Neuronal stem cell (in vitro differentiated cells): ENCODE measurements around the gene PTGES.
"Not testable (repeated sequence)": the region's sequence is repeated elsewhere in the genome, so short reads cannot be mapped to it uniquely, and the experiment has no call there.

Experiments
- DNase-seq: peaks from one replicate; pipeline ENCODE4 v3.0.0-alpha.2; 2013; ENCODE audit warnings: low spot score
- H2AFZ ChIP-seq: one replicate; pipeline ENCODE4 v1.6.1; 2013; ENCODE audit warnings: mild to moderate bottlenecking, low read length, inconsistent platforms
- H2AK5ac ChIP-seq: 2 replicates; pipeline ENCODE4 v1.6.1; 2013; ENCODE audit warnings: low read depth, mild to moderate bottlenecking, inconsistent platforms, low read length, moderate library complexity, mixed read lengths
- H2BK120ac ChIP-seq: 2 replicates; pipeline ENCODE4 v1.6.1; 2013; ENCODE audit warnings: low read depth, mild to moderate bottlenecking, inconsistent platforms, low read length, moderate library complexity, mixed read lengths
- H2BK12ac ChIP-seq: one replicate; pipeline ENCODE4 v1.6.1; 2013; ENCODE audit warnings: low read length, inconsistent platforms
- H2BK15ac ChIP-seq: 2 replicates; pipeline ENCODE4 v1.6.1; 2013; ENCODE audit warnings: mild to moderate bottlenecking, low read length, inconsistent platforms, mixed read lengths
- H2BK5ac ChIP-seq: one replicate; pipeline ENCODE4 v1.6.1; 2013; ENCODE audit warnings: inconsistent platforms, mild to moderate bottlenecking, low read length, moderate library complexity
- H3K14ac ChIP-seq: one replicate; pipeline ENCODE4 v1.6.1; 2013; ENCODE audit warnings: low read length, inconsistent platforms
- H3K18ac ChIP-seq: 2 replicates; pipeline ENCODE4 v1.6.1; 2013; ENCODE audit warnings: low read length, inconsistent platforms
- H3K23ac ChIP-seq: 2 replicates; pipeline ENCODE4 v1.6.1; 2013; ENCODE audit warnings: low read depth, mild to moderate bottlenecking, mixed read lengths, low read length, inconsistent platforms; ENCODE audit not compliant: poor library complexity
- H3K27ac ChIP-seq: replicated peaks from 3 replicates; pipeline ENCODE4 v1.5.1; 2013; ENCODE audit warnings: low read length, inconsistent platforms
- H3K27me3 ChIP-seq, 3 experiments: 2 replicates each; pipeline ENCODE4 v1.6.1; 2013; ENCODE audit warnings: low read length in 3 of 3, mild to moderate bottlenecking in 2 of 3, inconsistent platforms in 1 of 3, low read depth in 1 of 3, mixed read lengths in 1 of 3, moderate library complexity in 1 of 3; ENCODE audit not compliant: control insufficient read depth in 3 of 3, insufficient read depth in 3 of 3
- H3K36me3 ChIP-seq, 2 donors: replicated peaks in 1 of 2; 2 replicates each; pipeline ENCODE4 v1.6.1; 2013; ENCODE audit warnings: low read length in 2 of 2; ENCODE audit not compliant: control insufficient read depth in 2 of 2, insufficient read depth in 2 of 2
- H3K4ac ChIP-seq: 2 replicates; pipeline ENCODE4 v1.6.1; 2013; ENCODE audit warnings: inconsistent platforms, mild to moderate bottlenecking, low read length, moderate library complexity
- H3K4me1 ChIP-seq, 2 donors: 1 replicate in 1 of 2; 2 replicates in 1 of 2; pipeline ENCODE4 v1.6.1; 2013; ENCODE audit warnings: low read length in 2 of 2, low read depth in 1 of 2; ENCODE audit not compliant: control insufficient read depth in 2 of 2, insufficient read depth in 1 of 2
- H3K4me2 ChIP-seq: one replicate; pipeline ENCODE4 v1.6.1; 2013; ENCODE audit warnings: mild to moderate bottlenecking, low read length, inconsistent platforms; ENCODE audit not compliant: insufficient read depth, poor library complexity, severe bottlenecking
- H3K4me3 ChIP-seq, 2 donors: 2 replicates each; pipeline ENCODE4 v1.5.1; 2013; ENCODE audit warnings: low read length in 2 of 2, mild to moderate bottlenecking in 2 of 2, inconsistent platforms in 1 of 2, moderate library complexity in 1 of 2
- H3K79me1 ChIP-seq: one replicate; pipeline ENCODE4 v1.6.1; 2013; ENCODE audit warnings: low read depth, mild to moderate bottlenecking, inconsistent platforms, low read length, moderate library complexity
- H3K9ac ChIP-seq: one replicate; pipeline ENCODE4 v1.6.1; 2013; ENCODE audit warnings: mild to moderate bottlenecking, low read depth, low read length, inconsistent platforms; ENCODE audit not compliant: poor library complexity
- H3K9me3 ChIP-seq, 2 donors: replicated peaks in 1 of 2; 2 replicates each; pipeline versions ENCODE3 to v1.6.1; 2013; ENCODE audit warnings: low read length in 2 of 2, mild to moderate bottlenecking in 2 of 2, inconsistent platforms in 1 of 2, low read depth in 1 of 2, mixed read lengths in 1 of 2, moderate library complexity in 1 of 2; ENCODE audit not compliant: control insufficient read depth in 2 of 2, insufficient read depth in 1 of 2
- H4K8ac ChIP-seq: one replicate; pipeline ENCODE4 v1.6.1; 2013; ENCODE audit warnings: low read depth, mild to moderate bottlenecking, inconsistent platforms, low read length, moderate library complexity
- H4K91ac ChIP-seq: one replicate; pipeline ENCODE4 v1.6.1; 2013; ENCODE audit warnings: low read length, low read depth, mild to moderate bottlenecking, inconsistent platforms; ENCODE audit not compliant: poor library complexity
- WGBS, 2 donors: extraction: QIAGEN DNeasy Blood & Tissue Kit; methylation state at CpG; one replicate each; pipeline ENCODE4 v1.1.7; 2013; ENCODE audit warnings: missing lambda C conversion rate in 2 of 2, mixed read lengths in 1 of 2; ENCODE audit not compliant: insufficient read length in 2 of 2, insufficient replicate concordance in 1 of 2; ENCODE audit errors: extremely low coverage in 2 of 2; 5-methylcytosine and 5-hydroxymethylcytosine counted together

Gene PTGES

GRCh38 chr9:129749575-129749974 lies 3.3 kb downstream of the PTGES start:
- Histone ChIP-seq H2BK5ac (no peak overlapping the region), H3K23ac (no peak overlapping the region), H3K36me3 (no peaks in the 10 kb centered on the region), H2AK5ac (peak overlapping the region; percentile 11), H3K27me3 (peaks cover 0 to 53% (median 0%) of the 10 kb centered on the region in 3 experiments), H4K8ac (no peak overlapping the region), H3K9me3 (no peaks in the 10 kb centered on the region), H2AFZ (no peak overlapping the region), H4K91ac (no peak overlapping the region), H3K4me3 (no peak overlapping the region), H2BK12ac (no peak overlapping the region), H3K4me2 (no peak overlapping the region), H3K27ac (no peak overlapping the region), H2BK15ac (no peak overlapping the region), H3K4ac (no peak overlapping the region), H3K4me1 (peaks cover 10 to 14% of the 10 kb centered on the region in 2 donors), H3K18ac (no peak overlapping the region), H3K79me1 (no peaks in the 10 kb centered on the region), H3K9ac (no peak overlapping the region), H2BK120ac (no peak overlapping the region), H3K14ac (no peak overlapping the region)
- DNase-seq, result no peak
- WGBS, 2 donors, result no CpG with 5 or more reads among the region's 6 CpGs

GRCh38 chr9:129749052-129749451 lies 3.8 kb downstream of the PTGES start:
- H3K36me3 ChIP-seq, H3K9me3 ChIP-seq, H3K79me1 ChIP-seq, H2BK12ac ChIP-seq, H4K91ac ChIP-seq, H2BK15ac ChIP-seq, H2AK5ac ChIP-seq, H3K23ac ChIP-seq, H3K27ac ChIP-seq, DNase-seq, H2BK5ac ChIP-seq, H3K18ac ChIP-seq, H2BK120ac ChIP-seq, H3K4me2 ChIP-seq, H2AFZ ChIP-seq, H3K4me3 ChIP-seq, H4K8ac ChIP-seq, H3K9ac ChIP-seq, H3K14ac ChIP-seq, H3K4ac ChIP-seq: not testable (repeated sequence)
- Histone ChIP-seq H3K4me1 (peaks cover 10 to 14% of the 10 kb centered on the region in 2 donors), H3K27me3 (peaks cover 0 to 53% (median 0%) of the 10 kb centered on the region in 3 experiments)
- WGBS, 2 donors, result no CpG with 5 or more reads among the region's 4 CpGs

GRCh38 chr9:129748249-129748648 lies 4.6 kb downstream of the PTGES start:
- H3K18ac ChIP-seq, result no peak overlapping the region
- no peak overlapping the region for H3K4ac ChIP-seq
- H3K9ac ChIP-seq, result no peak overlapping the region
- H3K79me1 ChIP-seq, result no peaks in the 10 kb centered on the region
- no peak overlapping the region for H2BK12ac ChIP-seq
- no peak overlapping the region for H2AFZ ChIP-seq
- no peak overlapping the region for H3K4me2 ChIP-seq
- no peak overlapping the region for H3K4me3 ChIP-seq
- no peaks in the 10 kb centered on the region for H3K36me3 ChIP-seq
- H4K8ac ChIP-seq, result no peak overlapping the region
- H2AK5ac ChIP-seq, result no peak overlapping the region
- H4K91ac ChIP-seq, result no peak overlapping the region
- H3K14ac ChIP-seq, result no peak overlapping the region
- peaks cover 8 to 12% of the 10 kb centered on the region in 2 donors for H3K4me1 ChIP-seq
- H3K23ac ChIP-seq, result no peak overlapping the region
- no peak overlapping the region for H3K27ac ChIP-seq
- H2BK5ac ChIP-seq, result no peak overlapping the region
- no peaks in the 10 kb centered on the region for H3K9me3 ChIP-seq
- no peak for DNase-seq
- peaks cover 0 to 50% (median 0%) of the 10 kb centered on the region in 3 experiments for H3K27me3 ChIP-seq
- no peak overlapping the region for H2BK15ac ChIP-seq
- no peak overlapping the region for H2BK120ac ChIP-seq
- WGBS, 2 donors, result no CpG with 5 or more reads among the region's 5 CpGs

GRCh38 chr9:129746092-129746777 lies 6.6 kb downstream of the PTGES start:
- no peak overlapping the region for H3K14ac ChIP-seq
- no peak overlapping the region for H2AFZ ChIP-seq
- no peaks in the 10 kb centered on the region for H3K79me1 ChIP-seq
- H3K23ac ChIP-seq, result no peak overlapping the region
- no peak overlapping the region for H2BK5ac ChIP-seq
- no peak overlapping the region for H4K8ac ChIP-seq
- H3K4me3 ChIP-seq, result no peak overlapping the region
- no peak overlapping the region for H3K4ac ChIP-seq
- DNase-seq, result no peak
- H3K9me3 ChIP-seq, result no peaks in the 10 kb centered on the region
- H3K27ac ChIP-seq, result no peak overlapping the region
- no peak overlapping the region for H4K91ac ChIP-seq
- no peak overlapping the region for H3K9ac ChIP-seq
- no peak overlapping the region for H3K4me2 ChIP-seq
- no CpG with 5 or more reads among the region's 9 CpGs for WGBS, 2 donors
- H2BK15ac ChIP-seq, result no peak overlapping the region
- no peak overlapping the region for H2AK5ac ChIP-seq
- no peaks in the 10 kb centered on the region for H3K36me3 ChIP-seq
- H3K4me1 ChIP-seq, result no peaks in the 10 kb centered on the region
- no peak overlapping the region for H2BK12ac ChIP-seq
- no peak overlapping the region for H2BK120ac ChIP-seq
- H3K18ac ChIP-seq, result no peak overlapping the region
- peaks cover 0 to 33% (median 0%) of the 10 kb centered on the region in 3 experiments for H3K27me3 ChIP-seq
